CD4-positive, alpha-beta T cell treated with Interleukin-2 at 100 ng/mL for 4 hours (primary cell): ENCODE results near the gene MEGF10.

ENCODE experiments used
- DNase-seq: peaks from one replicate; pipeline ENCODE4 v3.0.0-alpha.2; 2020; ENCODE audit warnings: low spot score

Gene MEGF10

GRCh38 chr5:127370631-127371030 lies 80.0 kb downstream of the MEGF10 start:
- no peak for DNase-seq

- no peak for DNase-seq
Observed at GRCh38 chr5:127373858-127374491, 83.4 kb downstream of the MEGF10 start.

- DNase-seq: no peak
Observed at GRCh38 chr5:127375124-127375523, 84.5 kb downstream of the MEGF10 start.

GRCh38 chr5:127375544-127376091 lies 85.0 kb downstream of the MEGF10 start:
- DNase-seq: no peak

- no peak for DNase-seq
Observed at GRCh38 chr5:127377651-127378050, 87.1 kb downstream of the MEGF10 start.

DNA sequence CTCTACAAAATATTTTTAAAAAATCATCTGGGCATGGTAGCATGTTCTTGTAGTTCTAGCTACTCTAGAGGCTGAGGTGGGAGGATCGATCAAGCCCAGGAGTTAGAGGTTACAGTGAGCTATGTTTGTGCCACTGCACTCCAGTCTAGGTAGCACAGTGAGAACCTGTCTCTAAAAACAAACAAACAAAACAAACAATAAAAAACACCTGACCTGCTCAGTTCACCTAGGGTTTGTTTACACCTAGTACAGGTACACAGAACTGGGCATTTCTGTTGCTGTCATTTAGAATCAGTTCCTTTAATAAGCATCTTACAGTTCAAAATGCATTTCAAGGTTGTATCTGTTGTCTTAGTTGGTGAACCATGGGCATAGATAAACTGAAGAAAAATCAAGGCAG lies 95.3 kb downstream of the MEGF10 start:
- DNase-seq: no peak

- DNase-seq: no peak
Observed at GRCh38 chr5:127386557-127386956, 96.0 kb downstream of the MEGF10 start.

DNA sequence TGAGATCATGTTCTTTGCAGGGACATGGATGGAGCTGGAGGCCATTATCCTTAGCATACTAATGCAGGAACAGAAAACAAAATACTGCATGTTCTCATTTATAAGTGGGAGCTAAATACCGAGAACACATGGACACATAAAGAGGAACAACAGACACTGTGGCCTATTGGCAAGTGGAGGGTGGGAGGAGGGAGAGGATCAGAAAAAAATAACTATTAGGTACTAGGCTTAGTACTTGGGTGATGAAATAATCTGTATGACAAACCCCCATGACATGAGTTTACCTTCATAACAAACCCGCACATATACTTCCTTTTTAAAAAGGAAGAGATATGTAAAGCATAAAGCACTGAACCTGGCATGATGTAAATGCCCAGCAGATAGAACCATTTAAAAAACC lies 99.0 kb downstream of the MEGF10 start:
- DNase-seq: no peak

DNA sequence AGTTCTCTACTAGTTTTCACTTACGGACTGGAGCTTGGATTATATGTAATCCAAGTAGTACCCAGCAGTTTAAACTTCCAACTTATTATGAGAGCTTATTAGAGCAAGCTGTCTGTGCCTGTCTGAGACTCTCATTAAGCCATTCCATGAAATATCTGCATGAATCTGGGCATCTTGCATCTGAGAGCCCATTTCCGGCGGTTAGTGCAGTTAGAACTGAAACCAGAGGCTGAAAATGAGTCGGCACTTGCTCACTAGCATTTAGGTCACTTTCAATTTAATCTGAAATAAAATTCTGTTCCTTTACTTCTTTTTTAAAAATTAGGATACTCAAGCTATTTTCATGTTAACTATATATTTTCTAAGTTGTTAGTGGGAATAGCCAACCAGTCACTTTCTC lies 102.2 kb downstream of the MEGF10 start:
- DNase-seq: no peak

DNA sequence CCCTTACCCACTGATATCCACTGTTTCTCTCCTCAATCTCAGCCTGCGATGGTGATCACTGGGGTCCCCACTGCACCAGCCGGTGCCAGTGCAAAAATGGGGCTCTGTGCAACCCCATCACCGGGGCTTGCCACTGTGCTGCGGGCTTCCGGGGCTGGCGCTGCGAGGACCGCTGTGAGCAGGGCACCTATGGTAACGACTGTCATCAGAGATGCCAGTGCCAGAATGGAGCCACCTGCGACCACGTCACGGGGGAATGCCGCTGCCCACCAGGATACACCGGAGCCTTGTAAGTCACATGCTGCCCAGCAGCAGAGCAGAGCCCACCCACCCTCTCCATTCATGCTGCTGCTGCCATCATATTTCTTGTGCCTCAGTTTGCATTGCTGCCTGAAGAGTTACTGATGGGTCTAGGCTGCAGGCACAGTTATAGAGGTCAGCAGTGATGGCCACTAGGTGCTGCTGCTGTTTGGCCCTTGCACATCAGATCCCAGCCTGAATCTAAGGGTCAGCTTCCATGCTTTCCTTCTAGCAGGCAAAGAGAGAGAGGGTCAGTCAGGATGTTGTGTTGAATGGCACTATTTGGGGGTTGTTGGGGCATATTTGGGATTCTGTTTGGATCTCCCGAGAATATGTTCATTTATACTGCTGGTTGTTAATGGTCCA lies 106.0 kb downstream of the MEGF10 start:
- DNase-seq: no peak

DNA sequence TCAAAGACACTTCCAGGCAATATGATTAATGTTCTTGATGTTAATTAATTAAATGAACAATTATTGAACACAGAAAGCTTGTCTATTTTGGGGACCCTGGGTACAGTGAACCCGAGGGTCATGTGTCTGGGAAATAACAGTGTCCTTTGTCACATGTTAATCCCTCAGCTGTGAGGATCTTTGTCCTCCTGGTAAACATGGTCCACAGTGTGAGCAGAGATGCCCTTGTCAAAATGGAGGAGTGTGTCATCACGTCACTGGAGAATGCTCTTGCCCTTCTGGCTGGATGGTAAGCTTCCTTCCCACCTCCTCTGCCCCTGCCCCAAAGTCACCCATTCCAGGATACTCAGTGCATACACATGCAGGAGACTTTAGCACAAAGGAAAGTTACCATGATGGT lies 107.9 kb downstream of the MEGF10 start:
- no peak for DNase-seq

DNA sequence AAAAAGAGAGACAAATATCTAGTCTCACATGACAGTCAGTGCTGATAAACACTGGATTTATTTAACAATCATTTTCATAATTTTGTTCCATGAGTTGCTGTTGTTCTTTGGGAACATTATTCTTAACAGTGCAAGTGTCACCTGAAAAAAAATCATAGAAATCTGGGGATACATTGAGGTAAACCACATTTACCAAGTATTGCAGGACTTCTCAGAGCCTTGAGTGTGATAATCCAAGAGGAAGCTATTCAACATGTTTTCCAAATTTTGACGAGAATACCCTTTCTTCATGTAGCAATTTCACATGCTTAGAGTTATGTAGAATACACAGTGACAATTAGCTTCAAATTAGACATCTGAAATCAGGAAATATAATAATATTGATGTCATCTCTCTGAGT lies 108.5 kb downstream of the MEGF10 start:
- no peak for DNase-seq

DNA sequence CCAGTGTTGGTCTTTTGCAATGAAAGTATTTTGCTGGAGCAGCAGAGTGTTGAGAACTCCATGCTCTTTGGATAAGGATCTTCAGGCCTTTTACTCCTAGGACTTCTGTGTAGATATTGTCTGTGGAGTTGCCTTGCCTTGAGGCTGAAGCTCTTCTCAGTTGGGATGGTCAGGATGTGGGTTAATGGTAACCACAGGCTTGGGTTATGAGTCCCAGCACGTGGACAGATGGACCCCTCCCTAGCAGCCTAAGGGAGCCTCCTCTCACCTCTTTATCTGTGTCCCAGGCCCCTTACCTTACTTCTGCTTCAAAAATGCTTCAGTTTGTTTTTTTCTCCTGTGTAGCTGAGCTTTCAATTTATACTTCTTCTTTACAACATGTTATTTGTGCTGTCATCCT lies 109.9 kb downstream of the MEGF10 start:
- no peak for DNase-seq

DNA sequence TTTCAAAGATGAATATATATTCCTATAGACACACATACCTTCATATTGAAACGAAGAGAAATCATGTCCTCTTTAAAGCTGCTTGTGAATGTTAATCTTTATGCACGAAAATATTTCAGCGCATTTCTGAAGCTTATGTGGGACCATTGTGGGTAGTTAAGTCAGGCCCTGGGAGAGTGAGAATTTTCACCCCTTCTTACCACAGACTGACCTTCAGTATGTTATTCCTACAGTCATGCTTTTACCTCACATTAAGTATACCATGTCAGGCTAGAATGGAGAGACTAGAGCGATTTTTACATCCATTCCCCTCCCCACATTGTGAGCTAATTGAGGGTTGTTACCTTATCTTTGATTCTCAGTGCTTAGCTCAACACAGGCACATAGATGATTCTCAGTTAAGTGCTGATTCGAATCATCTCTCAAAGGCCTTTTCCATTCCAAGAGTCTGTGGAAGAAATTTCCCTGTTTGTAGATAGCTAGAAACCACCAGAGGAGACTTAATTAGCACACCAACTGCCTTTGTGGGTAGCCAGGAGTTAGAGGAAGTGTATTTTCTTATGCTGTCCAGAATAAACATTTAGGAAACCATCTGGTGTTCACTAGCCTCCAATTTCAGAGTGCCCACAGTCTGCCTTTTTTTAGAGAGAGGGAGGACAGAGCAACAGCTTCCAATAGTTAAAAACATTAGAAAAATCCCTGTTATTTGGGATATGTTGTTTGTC lies 110.5 kb downstream of the MEGF10 start:
- no peak for DNase-seq

- DNase-seq: no peak
Observed at GRCh38 chr5:127402361-127402760, 111.8 kb downstream of the MEGF10 start.

- DNase-seq: no peak
Observed at GRCh38 chr5:127404190-127404589, 113.6 kb downstream of the MEGF10 start.

GRCh38 chr5:127406326-127407121 lies 115.9 kb downstream of the MEGF10 start:
- DNase-seq: no peak

- no peak for DNase-seq
Observed at GRCh38 chr5:127409246-127409917, 118.8 kb downstream of the MEGF10 start.

GRCh38 chr5:127409921-127410675 lies 119.5 kb downstream of the MEGF10 start:
- no peak for DNase-seq

DNA sequence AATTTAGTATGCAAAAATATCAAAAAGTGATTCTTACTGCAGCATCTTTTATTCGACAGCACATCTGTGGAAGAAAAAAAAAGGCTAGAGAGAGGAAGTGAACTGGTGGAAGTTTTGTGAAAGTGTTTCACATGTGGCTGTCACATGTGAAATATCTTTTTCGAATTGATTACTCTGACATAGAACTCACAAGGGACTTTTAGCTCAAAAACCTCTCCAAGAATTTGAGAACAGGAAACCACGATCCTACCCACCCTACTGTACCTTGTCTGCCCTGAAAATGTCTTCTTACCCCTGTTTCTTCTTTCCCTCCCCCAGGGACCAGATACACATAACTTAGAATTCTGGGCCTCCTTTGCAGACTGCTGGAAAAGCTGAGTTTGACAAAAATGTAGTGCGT lies 120.4 kb downstream of the MEGF10 start:
- DNase-seq: no peak

GRCh38 chr5:127411381-127411780 lies 120.8 kb downstream of the MEGF10 start:
- DNase-seq: no peak
